ENCODE results near the gene UNC13C.

- TF ChIP-seq CTCF (IDR thresholded peaks at IDR 0.05; ENCODE audit: insufficient read depth, low read length) = no peak
- TF ChIP-seq POLR2AphosphoS5 (IDR thresholded peaks at IDR 0.05; ENCODE audit: low read depth) = no peak
- no peak for TF ChIP-seq GABPA (IDR thresholded peaks at IDR 0.05; ENCODE audit: low read depth)
- TF ChIP-seq REST (IDR thresholded peaks at IDR 0.05; ENCODE audit: insufficient replicate concordance, low read depth) = no peak
Observed at GRCh38 chr15:54227569-54227968, 249.3 kb downstream of the UNC13C start.
